Neural cell (in vitro differentiated cells): ENCODE measurements around the gene FHIT.

ENCODE experiments used
- CTCF ChIP-seq: fragments of 450-650 bp; IDR thresholded peaks from 2 replicates; pipeline ENCODE4 v1.5.1; 2014; ENCODE audit warnings: antibody characterized with exemption, mild to moderate bottlenecking, moderate library complexity; ENCODE audit not compliant: poor library complexity, severe bottlenecking
- EZH2 ChIP-seq: fragments of 200-600, 300-800 bp; shearing (Covaris generic), sonication (generic); IDR thresholded peaks from 2 replicates; pipeline ENCODE4 v1.6.1; 2014; ENCODE audit warnings: antibody characterized with exemption, low read length, borderline replicate concordance, mild to moderate bottlenecking; ENCODE audit not compliant: insufficient read depth, poor library complexity, severe bottlenecking
- TF ChIP-seq, protein P1 (sequence below): IDR thresholded peaks from 2 replicates; pipeline ENCODE4 v1.6.1; 2012; ENCODE audit warnings: borderline replicate concordance

DNA sequence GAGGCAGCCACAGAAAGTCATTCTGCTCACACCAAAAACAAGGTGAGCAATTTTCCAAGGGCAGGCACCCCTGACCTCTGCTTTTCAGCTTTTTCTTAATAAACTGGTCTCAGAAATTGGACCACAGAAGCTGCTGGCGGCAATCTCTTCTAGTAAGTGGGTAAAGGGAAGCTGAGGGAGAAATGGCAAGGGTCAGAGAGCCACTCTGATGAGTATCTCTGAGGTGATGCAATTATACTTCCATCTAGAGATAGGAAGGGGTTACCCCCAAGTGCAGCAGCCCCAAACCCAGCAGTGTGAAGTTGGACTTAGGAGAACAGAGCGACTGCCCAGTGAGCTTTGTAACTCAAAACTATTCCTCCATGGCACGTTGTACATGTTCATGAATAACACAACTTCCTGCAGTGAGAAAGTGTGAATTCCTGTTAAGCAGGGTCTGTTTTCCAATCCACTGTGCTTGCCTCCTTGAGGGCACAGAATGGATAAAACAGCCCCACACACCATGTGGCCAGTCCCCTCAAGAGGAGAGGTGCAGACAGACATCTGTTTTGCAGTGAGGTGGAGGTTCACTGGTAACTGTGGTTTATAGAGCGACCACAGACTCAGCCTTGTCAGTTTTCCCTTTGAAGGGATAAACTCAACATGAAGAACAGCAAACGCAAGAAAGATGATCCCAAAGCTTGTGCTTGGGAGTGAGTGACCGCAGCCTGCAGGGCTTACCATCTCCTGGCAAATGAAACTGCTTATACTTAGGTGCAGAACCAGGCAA is 1518.0 kb downstream of the FHIT start:
- no peak for TF ChIP-seq CTCF
- TF ChIP-seq EZH2, result no peak
- TF ChIP-seq, protein P1, sequence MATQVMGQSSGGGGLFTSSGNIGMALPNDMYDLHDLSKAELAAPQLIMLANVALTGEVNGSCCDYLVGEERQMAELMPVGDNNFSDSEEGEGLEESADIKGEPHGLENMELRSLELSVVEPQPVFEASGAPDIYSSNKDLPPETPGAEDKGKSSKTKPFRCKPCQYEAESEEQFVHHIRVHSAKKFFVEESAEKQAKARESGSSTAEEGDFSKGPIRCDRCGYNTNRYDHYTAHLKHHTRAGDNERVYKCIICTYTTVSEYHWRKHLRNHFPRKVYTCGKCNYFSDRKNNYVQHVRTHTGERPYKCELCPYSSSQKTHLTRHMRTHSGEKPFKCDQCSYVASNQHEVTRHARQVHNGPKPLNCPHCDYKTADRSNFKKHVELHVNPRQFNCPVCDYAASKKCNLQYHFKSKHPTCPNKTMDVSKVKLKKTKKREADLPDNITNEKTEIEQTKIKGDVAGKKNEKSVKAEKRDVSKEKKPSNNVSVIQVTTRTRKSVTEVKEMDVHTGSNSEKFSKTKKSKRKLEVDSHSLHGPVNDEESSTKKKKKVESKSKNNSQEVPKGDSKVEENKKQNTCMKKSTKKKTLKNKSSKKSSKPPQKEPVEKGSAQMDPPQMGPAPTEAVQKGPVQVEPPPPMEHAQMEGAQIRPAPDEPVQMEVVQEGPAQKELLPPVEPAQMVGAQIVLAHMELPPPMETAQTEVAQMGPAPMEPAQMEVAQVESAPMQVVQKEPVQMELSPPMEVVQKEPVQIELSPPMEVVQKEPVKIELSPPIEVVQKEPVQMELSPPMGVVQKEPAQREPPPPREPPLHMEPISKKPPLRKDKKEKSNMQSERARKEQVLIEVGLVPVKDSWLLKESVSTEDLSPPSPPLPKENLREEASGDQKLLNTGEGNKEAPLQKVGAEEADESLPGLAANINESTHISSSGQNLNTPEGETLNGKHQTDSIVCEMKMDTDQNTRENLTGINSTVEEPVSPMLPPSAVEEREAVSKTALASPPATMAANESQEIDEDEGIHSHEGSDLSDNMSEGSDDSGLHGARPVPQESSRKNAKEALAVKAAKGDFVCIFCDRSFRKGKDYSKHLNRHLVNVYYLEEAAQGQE, result no peak
